Suprapubic skin (tissue), 3 donors: ENCODE measurements around the gene HDGFL2.

Experiments
- EP300 ChIP-seq: sonication (generic); formaldehyde crosslinking; IDR thresholded peaks from one replicate; pipeline ENCODE4 v1.6.1; 2017; ENCODE audit warnings: antibody characterized with exemption
- POLR2A ChIP-seq, 2 donors: fragments of 450-650 bp; IDR thresholded peaks; one replicate each; pipeline ENCODE4 v1.6.1; 2017; ENCODE audit warnings: antibody characterized with exemption in 2 of 2, mild to moderate bottlenecking in 2 of 2, moderate library complexity in 2 of 2
- TF ChIP-seq, protein P1 (sequence below), 2 donors: fragments of 200-600 bp in 1 of 2; fragments of 450-650 bp in 1 of 2; sonication (generic) in 1 of 2; IDR thresholded peaks; one replicate each; pipeline ENCODE4 v1.5.1; 2016 to 2019; ENCODE audit warnings: antibody characterized with exemption in 2 of 2, mild to moderate bottlenecking in 1 of 2, moderate library complexity in 1 of 2

GRCh38 chr19:4471403-4472173 lies 509 bp upstream of the HDGFL2 start:
- TF ChIP-seq, protein P1, sequence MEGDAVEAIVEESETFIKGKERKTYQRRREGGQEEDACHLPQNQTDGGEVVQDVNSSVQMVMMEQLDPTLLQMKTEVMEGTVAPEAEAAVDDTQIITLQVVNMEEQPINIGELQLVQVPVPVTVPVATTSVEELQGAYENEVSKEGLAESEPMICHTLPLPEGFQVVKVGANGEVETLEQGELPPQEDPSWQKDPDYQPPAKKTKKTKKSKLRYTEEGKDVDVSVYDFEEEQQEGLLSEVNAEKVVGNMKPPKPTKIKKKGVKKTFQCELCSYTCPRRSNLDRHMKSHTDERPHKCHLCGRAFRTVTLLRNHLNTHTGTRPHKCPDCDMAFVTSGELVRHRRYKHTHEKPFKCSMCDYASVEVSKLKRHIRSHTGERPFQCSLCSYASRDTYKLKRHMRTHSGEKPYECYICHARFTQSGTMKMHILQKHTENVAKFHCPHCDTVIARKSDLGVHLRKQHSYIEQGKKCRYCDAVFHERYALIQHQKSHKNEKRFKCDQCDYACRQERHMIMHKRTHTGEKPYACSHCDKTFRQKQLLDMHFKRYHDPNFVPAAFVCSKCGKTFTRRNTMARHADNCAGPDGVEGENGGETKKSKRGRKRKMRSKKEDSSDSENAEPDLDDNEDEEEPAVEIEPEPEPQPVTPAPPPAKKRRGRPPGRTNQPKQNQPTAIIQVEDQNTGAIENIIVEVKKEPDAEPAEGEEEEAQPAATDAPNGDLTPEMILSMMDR (IDR thresholded peaks at IDR 0.05) = no peak
- TF ChIP-seq POLR2A (IDR thresholded peaks at IDR 0.05) (no peak), EP300 (no peak)
